Activated CD8-positive, alpha-beta memory T cell treated with anti-CD3 and anti-CD28 coated beads, Interleukin-2, amount 50 U/mL, for 4 hours (primary cell): ENCODE data around the gene FARS2.

Experiments
- DNase-seq: peaks from one replicate; pipeline ENCODE4 v3.0.0-alpha.2; 2020

The FARS2 gene

GRCh38 chr6:5331845-5332442 lies 70.6 kb downstream of the FARS2 start:
- DNase-seq, result no peak

DNA sequence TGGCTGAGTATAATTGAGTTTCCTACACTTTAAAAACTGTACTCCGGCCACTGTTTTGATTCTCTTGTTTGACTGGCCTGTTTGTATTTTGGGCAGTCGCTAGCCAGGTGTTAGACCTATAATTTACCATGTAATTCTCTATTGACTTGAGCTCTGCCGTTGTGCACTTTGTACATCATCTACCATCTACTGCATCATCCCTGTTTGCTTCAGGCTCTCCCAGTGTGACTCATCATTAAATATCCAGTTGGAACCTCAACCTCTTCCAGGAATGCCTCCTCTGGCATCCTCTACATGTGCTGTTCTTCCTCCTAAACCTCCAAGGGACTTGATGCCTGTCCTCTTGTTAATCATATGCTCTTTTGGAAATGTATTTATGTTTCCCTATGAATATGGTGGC lies 72.3 kb downstream of the FARS2 start:
- no peak for DNase-seq

DNA sequence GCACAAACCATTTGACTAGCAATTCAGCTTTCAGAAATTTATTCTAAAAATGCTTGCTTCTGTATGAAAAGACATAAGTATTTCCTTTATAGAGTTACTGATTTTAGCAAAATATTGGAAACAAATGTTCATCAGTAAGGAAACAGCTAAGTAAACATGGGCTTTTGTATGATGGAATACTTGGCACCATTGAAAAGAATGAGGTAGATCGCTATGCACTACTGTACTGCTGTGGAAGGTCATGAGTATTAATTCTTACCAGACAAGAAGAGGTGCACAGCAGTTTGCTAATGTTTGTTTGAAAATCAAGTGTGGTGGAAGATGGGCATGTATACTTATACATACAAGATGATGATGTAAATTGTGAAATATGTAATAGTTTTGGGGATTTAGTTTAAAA lies 73.0 kb downstream of the FARS2 start:
- DNase-seq, result no peak

GRCh38 chr6:5335020-5335419 lies 73.7 kb downstream of the FARS2 start:
- DNase-seq, result no peak

GRCh38 chr6:5337573-5337972 lies 76.3 kb downstream of the FARS2 start:
- no peak for DNase-seq

DNA sequence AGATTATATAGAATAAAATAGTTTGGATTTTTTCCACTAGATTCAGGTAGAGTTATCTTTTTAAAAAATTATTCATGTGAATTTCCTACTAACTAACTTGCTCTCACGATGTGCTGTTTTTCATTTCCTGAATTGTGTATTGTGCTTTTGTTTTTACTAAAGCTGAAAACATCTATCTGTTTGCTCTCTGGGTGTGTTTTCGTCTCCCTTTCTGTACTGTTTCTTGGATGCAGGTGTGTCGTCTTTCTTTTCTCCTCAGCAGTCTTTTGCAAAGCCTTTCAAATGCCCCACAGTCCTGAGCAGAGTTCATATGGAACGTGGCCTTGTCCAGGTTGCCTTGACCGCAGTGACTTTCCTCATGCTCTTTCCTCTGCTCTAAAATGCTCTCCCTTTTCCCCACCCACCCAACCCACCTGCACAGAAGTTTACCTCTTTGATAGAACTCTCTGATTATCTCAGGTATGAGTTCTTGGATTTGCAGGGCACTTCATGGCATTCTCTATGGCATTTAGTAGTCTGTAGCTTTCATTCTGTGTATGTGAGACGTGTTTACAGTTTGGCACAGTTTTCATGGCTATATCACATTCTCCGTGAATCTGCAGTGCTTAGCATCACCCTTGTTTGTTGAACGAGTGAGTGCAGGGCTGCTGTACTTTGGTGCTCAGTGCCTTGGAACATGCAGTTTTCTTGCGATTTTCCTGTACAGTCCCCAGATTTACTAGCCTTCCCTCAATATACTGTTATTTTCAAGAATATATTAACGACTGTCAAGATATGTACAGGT lies 77.1 kb downstream of the FARS2 start:
- DNase-seq, result no peak

DNA sequence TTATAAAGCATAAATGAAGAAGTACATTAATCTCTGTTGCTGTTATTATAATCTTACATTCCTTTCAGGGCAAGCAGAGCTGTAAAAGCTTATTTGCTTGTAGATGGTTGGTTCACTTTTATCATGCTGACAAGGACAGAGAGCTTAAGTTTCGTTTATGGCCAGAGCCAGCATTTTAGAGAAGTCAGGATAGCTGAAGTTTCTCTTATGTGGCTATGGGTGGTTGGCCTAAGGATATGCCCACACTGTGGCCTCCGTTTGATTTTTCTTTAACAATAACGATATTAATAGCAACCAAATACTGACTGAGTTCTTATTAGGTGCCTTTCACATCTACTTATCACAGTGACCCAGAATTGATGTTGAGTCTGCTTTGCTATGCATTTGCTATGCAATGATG lies 78.5 kb downstream of the FARS2 start:
- no peak for DNase-seq

- no peak for DNase-seq
Measured at GRCh38 chr6:5341845-5342244, 80.5 kb downstream of the FARS2 start.

GRCh38 chr6:5343998-5344397 lies 82.7 kb downstream of the FARS2 start:
- no peak for DNase-seq

DNA sequence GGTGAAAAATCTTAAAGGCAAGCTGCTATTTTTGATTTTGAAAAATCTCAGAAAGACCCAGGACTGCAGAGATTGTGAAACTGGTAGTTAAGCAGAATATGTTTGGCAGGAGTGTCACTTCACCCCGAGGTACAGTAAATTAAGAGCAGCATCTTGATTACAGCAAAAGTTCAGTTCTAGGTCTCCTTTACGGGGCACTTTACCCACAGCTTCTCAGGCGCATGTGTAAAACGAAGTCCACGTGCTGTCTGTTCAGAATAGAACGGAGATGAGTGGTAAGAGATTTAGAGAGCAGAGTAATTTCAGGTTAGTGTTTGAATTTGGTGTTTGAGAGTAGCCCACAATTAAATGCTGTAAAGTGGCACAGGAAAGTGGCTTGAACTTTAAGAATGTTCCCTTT lies 84.0 kb downstream of the FARS2 start:
- no peak for DNase-seq

DNA sequence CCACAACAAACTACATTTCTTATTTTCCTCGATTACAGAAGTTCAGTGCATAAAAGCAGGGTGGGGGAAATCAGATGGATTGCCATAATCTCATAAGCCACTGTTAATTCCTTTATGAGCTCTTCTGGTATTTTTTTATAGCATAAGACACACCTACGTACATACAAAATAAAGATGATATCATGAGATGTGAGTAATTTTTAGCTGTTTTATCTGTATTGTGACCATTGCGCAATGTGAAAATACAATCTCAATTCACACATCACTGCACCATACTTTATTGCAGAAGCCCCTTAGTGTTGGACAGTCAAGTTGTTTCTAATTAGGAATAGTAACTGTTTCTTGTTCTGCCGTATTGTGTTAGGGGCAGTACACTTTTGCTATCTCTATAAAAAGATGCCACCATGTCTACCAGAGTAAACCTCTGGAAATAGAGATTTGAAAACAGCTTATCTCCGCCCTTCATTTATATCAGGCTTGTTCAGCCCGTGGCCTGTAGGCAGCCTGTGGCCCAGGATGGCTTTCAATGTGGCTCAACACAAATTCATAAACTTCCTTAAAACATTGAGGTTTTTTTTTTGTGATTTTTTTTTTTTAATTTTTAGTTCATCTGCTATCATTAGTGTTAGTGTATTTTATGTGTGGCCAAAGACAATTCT lies 90.4 kb downstream of the FARS2 start:
- no peak for DNase-seq

DNA sequence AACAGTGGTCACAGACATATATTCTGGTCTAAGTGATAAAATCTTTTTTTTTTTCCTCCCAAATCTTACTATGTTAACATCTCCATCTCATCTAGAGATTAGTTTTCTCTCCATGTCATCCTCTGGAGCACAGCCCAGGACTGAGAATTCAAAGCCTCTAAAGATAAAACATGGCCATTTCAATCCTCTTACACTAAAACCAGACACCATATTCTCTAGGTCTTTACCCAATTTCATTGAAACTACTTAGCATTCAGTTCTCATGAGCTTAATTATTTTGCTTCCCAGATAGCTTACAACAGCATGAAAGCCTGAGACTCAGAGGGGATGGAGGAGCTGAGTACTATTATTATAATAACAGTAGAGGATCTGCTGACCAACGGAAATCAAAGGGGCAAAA lies 92.7 kb downstream of the FARS2 start:
- DNase-seq, result no peak

- no peak for DNase-seq
Measured at GRCh38 chr6:5357486-5357885, 96.2 kb downstream of the FARS2 start.

DNA sequence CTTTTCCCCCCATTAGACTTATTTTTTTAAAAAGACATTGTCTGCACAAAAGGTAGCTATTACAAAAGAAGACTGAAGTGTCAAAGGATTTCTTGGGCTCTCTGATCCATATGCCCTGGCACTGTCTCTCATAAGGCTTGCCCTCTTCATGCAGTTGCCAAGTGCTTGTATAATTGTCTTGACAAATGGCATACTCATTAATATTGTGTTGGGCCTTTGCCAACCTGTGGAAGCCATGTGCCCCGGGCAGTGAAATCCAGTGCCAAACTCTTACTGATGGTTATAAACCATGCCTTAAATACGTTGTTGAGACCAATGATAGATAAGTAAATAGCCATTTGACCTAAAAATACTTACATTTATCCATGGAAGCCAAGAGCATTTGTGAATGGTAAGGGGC lies 98.1 kb downstream of the FARS2 start:
- no peak for DNase-seq

- no peak for DNase-seq
Measured at GRCh38 chr6:5361396-5361795, 100.1 kb downstream of the FARS2 start.

- DNase-seq, result no peak
Measured at GRCh38 chr6:5365436-5366195, 104.3 kb downstream of the FARS2 start.

DNA sequence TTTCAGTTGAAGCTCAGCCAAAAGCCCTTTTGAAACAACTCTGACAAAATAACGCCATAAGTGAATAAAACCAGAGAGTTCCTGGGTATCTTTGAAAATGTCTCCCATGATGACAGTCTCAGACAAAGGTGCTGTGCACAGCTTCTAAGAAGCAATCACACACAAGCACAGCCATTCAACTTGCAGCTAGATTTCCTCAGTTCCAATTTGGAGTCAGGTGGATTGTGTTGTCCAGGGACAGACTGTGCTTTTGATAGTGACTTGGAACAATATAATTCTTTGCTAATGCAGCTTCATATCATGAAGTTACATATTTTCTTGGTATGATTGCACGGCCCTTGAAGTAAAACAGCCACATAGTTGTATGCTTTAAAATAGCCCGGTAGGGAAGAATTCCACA lies 105.6 kb downstream of the FARS2 start:
- DNase-seq, result no peak

DNA sequence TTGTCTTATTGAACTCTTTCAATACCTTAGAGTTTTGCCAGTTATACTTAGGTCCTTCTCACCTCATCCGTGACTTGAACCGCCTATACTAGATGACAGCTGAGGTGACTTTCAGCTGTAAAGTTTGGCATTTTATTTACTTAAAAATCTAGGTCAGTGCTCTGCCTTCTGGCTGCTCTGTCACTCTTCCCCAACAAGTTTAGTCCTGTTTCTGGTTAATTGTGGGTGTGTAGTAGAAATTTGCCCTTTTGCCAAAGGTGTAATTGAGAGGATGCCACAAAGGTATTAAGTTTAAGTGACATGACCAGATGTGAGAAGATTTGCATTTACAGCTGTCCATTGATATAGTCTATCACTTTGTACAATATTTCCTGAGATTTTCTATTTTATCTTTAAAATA lies 106.2 kb downstream of the FARS2 start:
- DNase-seq, result no peak

DNA sequence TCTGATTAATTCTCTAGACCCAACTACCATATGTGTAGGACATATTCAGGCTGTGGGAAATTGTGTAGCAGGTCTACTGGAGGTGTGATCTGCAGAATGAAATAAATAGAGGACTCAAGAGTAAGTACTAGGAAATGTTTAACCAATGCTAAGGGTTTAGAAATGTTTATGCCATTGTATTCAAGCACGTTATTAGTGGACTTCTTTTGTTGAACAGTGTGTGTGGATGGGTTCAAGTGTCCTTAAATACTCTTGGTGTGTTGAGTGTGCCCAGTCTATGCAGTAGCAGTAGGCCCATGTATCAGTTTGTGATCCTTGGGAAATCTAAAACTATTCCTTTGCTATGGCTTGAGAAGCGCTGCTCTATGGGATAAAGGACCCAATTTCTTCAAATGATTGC lies 112.1 kb downstream of the FARS2 start:
- DNase-seq, result no peak

DNA sequence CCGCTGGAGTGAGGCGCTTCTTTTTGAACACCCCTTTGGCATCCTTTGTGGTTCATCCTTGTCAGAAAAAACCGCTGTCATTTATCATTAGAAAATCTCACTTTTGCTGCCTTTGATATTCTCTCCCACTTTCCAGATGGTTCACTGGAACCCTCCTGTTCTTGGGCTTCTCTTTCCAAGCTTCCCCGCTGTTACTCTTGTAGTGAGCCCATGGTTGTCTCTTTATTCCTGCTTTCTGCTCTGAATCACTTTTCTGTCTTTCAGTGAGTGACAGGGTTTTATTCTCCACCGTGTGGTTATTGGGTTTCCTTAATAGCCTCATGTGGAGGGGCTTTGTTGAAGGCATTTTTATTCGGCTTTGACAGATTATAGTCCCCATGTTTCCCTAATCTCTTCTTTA lies 117.0 kb downstream of the FARS2 start:
- DNase-seq, result no peak

DNA sequence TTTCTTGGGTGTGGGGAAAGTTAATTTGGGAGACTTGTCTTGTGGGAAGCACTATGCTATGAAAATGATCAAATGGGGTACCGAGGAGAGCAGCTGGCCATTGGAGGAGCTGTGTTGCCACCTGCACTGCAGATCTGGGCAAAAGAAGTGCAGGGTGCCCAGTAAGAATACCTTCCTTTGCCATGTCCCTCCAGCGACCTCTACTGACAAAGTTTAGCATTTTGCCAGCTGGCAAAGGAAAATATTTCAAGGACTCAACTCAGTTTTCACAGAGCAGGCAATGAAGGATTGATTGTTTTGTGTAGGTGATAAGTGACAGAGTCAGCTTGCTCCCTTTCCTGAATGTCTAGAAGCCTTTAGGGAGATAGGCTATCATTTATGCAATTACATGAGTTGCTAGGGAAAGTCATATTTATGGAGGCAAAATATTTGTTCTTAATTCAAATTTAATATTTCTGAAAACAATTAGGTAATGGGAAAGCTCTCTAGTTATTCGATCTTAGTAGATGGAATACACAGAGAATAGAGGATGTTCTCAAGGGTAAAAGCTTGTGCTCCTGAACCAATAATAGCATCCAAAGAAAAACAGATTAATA lies 118.4 kb downstream of the FARS2 start:
- DNase-seq, result no peak

DNA sequence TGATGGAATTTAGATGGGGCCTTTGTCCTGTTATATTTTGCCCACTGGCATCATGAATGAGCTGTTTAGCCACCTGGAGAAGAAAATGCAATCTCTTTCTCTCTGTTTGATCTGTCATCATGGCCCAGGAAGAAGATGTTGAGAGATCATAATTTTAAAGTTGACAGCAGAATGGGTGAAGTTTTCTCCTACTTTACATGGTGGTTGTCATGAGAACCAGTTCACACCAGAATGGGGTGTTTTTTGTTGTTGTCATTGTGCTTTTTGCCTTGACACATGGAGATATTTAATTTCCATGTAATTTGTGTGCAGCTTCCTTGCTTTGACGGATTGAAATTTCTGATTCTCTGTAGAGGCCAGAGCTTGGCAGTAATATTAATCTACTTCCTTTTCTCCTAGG lies 122.5 kb downstream of the FARS2 start:
- no peak for DNase-seq

DNA sequence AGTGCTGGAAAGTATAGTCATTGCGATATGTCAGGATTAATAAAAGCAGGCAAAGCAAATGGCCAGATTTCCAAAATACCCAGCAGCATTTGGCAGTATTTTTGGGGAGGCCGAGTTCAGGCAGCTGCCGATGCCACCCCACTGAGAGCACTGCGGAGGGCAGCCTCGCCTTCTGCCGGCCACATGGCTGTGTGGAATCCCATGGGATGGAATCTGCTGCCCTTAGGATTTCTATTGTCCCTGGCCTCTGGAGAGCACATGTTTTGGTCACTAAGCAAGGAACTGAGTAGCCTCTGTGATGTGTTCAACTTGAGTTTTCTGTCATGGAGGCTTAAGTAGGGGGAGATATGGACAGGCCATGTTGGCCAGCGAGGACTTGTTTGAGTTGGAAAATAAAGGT lies 123.0 kb downstream of the FARS2 start:
- no peak for DNase-seq
